22Rv1 (cell line): ENCODE data around the gene ERFE.

Experiments
- H3K27ac ChIP-seq: fragments of 450-650 bp; 2 replicates; pipeline ENCODE4 v1.5.1; 2017
- ZFX ChIP-seq: fragments of 450-650 bp; IDR thresholded peaks from 2 replicates; pipeline ENCODE4 v1.6.1; 2017; ENCODE audit warnings: antibody characterized with exemption, borderline replicate concordance
- TF ChIP-seq, protein P1 (sequence below): fragments of 450-650 bp; IDR thresholded peaks from 2 replicates; pipeline ENCODE4 v1.5.1; 2017; ENCODE audit warnings: mild to moderate bottlenecking

Gene ERFE

DNA sequence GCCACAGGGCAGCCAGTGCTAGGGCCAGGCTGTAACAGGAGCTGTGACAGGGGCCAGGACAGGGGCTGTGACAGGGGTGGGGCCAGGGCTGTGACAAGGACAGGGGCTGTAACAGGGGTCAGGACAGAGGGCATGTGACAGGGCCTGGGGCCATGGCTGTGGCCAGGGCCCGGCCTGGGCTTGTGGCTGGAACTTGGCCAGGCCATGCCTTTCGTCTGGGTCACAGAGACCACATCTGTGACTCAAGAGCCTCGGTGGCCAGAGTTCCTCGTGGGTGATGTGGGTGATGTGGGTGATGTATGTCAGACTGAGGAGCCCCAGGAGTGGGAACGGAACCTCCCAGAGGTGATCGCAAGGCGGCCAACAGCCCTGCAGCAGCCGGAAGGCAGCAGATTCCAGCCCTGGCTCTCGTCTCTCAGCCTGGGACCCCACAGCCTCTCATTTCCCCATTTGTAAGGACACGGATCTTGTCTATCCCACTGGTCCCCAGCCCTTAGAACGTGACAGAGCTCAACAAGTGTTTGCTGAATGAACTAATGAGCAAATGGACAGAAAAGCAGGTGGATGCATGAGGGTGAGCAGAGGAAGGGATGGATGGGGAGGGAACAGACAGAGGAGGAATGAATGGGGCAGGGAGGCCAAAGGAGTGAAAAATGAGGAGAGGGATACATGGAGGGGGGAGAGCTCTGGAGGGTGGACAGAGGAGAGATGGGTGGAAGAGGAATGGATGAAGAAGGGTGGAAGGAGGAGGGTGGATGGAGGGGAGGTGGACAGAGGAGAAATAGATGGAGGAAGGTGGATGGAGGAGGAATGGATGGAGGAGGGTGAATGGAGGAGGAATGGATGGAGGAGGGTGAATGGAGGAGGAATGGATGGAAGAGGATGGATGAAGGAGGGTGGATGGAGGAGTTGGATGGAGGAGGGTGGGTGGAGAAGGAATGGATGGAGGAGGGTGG is 41.3 kb upstream of the ERFE start:
- TF ChIP-seq, protein P1, sequence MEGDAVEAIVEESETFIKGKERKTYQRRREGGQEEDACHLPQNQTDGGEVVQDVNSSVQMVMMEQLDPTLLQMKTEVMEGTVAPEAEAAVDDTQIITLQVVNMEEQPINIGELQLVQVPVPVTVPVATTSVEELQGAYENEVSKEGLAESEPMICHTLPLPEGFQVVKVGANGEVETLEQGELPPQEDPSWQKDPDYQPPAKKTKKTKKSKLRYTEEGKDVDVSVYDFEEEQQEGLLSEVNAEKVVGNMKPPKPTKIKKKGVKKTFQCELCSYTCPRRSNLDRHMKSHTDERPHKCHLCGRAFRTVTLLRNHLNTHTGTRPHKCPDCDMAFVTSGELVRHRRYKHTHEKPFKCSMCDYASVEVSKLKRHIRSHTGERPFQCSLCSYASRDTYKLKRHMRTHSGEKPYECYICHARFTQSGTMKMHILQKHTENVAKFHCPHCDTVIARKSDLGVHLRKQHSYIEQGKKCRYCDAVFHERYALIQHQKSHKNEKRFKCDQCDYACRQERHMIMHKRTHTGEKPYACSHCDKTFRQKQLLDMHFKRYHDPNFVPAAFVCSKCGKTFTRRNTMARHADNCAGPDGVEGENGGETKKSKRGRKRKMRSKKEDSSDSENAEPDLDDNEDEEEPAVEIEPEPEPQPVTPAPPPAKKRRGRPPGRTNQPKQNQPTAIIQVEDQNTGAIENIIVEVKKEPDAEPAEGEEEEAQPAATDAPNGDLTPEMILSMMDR: no peak
- no peak for TF ChIP-seq ZFX
- H3K27ac ChIP-seq: no peak overlapping the region

DNA sequence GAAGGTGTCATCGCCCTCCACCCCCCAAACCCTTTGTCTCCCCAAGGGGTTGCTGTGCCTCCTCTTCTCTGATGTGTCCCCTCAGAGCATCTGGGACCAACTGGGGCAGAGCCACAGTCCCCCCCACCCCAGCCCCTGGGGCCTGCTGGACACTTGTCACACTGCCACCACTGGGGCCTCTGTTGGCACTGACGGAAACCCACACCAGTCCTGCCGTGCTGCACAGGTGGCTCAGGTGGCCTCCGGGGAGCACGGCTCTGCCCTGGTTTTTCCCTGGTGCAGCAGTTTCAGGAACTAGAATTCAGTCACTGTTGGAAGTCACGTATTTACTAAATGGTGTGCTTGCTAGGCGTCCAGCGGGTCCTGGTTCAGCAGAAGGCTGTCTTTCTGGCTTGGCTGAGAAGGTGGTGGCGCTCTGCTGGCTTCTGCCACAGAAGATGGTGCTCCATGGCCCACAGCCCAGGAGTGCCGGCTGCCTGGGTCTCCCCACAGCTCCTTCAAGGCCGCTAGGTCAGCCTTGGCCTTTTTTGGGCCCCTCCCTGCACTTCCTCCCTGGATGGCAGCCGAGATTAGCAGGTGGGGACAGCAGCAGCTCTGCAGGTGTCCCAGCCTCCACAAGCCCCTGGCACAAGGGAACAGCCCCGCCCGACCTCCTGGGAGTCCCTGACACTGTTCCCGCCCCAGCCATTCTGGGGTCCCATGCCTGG is 38.9 kb upstream of the ERFE start:
- H3K27ac ChIP-seq: no peak overlapping the region
- TF ChIP-seq, protein P1: no peak
- TF ChIP-seq ZFX: no peak

DNA sequence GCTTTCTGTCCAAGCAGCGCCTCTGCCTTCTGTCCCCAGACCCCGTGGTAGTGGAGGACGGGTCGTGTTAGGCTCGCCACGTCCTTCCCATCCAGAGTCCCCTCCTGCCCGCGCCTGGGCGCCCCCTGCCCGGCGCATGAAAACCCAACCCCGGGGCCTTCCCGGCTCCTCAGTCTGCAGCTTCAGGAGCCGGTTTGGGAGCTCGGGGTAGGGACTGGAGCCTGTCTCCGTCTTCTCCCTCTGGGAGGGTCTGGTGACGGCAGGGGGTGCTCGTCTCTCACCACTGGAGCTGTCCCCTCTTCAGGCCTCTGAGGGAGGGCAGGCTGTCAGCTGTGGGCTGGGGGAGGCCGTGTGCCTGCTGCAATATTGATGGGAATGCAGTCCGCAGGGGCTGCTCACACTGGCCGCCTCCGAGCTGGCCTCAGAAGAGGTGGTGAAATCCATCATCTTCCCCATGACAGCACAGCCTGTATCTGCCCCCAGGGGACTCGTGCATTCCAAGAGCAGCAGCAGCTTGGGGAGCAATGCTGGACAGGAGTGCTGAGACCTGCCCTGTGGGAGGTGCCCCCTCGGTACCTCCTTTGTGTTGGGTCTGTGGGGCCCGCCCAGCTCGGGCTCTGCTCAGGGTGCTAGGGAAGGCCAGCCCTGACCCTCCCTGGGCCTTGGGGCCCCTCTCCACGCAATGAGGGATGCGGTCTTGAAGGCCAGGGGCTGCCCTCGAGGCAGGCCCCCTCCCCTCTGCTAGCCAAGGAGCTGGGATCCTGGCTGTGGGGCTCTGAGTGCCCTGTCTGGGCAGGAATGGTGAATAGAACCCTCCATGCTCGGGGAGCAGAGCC is 38.1 kb upstream of the ERFE start:
- no peak for TF ChIP-seq ZFX
- TF ChIP-seq, protein P1: no peak

DNA sequence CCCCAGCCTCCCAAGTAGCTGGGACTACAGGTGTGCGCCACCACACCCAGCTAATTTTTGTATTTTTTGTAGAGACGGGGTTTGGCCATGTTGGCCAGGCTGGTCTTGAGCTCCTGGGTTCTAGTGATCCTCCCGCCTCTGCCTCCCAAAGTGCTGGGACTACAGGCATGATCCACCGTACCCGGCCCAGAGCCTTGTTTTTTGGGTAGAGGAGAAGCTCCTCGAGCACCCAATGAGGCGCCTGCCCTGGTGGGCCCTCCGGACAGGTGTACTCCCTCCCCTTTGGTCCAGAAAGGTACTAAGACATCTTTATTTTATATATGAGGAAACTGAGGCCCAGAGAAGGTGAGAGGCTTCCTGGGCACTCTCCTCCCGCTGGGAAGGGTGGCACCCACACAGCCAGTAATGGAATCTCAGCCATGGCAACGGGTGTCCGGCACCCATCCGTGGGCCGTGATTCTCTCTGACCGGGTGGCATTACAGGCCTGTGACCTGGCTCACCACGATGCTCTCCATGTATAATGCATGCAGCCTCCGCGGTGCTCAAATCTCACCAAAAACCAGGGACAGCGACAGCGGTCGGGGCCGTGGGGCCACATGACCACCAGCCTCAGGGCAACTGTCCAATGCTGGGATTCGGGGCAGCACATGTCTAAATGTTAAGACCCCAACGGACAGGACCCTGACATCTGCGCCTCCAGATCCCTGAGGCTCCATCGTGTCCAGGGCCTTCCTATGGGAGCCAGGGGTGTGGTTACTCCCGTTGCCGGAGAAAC is 37.1 kb upstream of the ERFE start:
- no peak overlapping the region for H3K27ac ChIP-seq
- TF ChIP-seq, protein P1: no peak
- no peak for TF ChIP-seq ZFX

More for the DNA sequence above, 38.1 kb upstream of the ERFE start:
- H3K27ac ChIP-seq: no peak overlapping the region

DNA sequence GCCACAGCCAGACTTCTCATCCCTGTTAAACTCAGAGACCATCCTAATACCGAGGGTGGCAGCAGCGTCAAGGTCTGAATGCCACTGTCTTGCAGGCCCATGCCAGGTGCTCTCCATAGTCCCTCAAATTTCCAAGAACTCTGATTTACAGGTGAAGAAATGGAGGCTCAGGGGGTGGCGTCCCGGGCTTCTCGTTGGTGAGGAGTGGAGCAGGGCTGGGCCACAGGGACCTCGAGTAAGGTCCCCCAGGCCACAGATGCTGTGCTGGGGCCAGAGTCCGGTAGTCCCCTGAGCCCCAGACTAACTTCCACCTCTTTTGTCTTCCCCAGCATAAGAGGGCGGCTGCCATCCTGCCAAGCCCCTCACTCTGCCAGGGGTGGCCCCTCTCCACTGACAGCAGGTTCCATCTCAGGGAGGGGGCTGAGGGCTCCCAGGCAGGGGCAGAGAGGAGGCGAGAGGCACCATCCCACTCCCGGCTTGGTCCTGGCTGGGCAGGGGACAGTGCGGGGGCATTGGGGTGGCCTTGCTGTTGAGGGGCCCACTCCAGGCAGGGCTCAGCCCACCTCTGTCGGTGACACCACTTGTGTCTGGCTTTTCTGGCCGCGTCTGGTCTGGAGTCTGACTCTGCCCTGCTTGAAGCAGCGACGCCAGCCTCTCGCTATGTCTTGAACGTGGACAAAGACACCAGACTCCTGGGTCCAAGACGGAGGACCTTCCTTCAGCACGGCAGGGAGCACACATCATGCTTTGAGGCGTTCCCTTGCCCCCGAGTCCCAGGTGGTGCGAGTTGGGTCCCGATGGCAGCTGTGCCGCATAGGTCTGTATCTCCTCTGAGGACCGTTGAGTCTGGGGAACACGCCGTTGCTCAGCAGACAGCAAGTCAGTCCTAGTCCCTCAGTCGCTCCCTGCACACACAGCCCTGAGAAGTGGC is 36.2 kb upstream of the ERFE start:
- TF ChIP-seq, protein P1: no peak
- no peak for TF ChIP-seq ZFX
- H3K27ac ChIP-seq: no peak overlapping the region
